ENCODE measurements around the gene FOXC2. TPM values are rescaled to one million over a fixed set of nuclear protein-coding genes. Genes with fewer than 3 reads are reported as not detected.

FOXC2 gene
- polyA plus RNA-seq, 1 of the 3 experiments (the other 2 are of a cell fraction) = 1.3 TPM

- Histone ChIP-seq H3K27me3 (ENCODE audit: insufficient read depth) (no peaks in the 10 kb centered on the region), H3F3A (replicated peaks; ENCODE audit: insufficient read depth) (peaks cover 40% of the 10 kb centered on the region), H3K9me2 (no peaks in the 10 kb centered on the region), H2AFZ (ENCODE audit: low read depth) (no peak overlapping the region), H3K79me2 (ENCODE audit: insufficient read depth) (peaks cover 96% of the 10 kb centered on the region), H3K9me3 (no peaks in the 10 kb centered on the region), H3K4me2 (peak overlapping the region; percentile 92), H3K9ac (peak overlapping the region; percentile 83), H3K4me3 (ENCODE audit: low read depth in 2 of 2, low read length in 1 of 2) (peak overlapping the region; percentile 49 to 73; a peak in 3 of 4 replicates), H4K20me1 (ENCODE audit: insufficient read depth) (no peaks in the 10 kb centered on the region), H3K36me3 (replicated peaks in 1 of 2; ENCODE audit: control insufficient read depth in 1 of 2, insufficient read depth in 2 of 2, low read length in 1 of 2) (peaks cover 0 to 5% of the 10 kb centered on the region in 2 experiments), H3K27ac (ENCODE audit: low read depth in 2 of 2, low read length in 1 of 2) (peak overlapping the region in 1 of 2 experiments; percentile 96; a peak in 2 of 4 replicates), H3K4me1 (ENCODE audit: control insufficient read depth in 1 of 2, insufficient read depth in 2 of 2, low read depth in 1 of 2, low read length in 1 of 2) (peaks cover 0 to 36% of the 10 kb centered on the region in 2 experiments; a peak in 2 of 4 replicates)
- no peak for DNase-seq
- POLR2A ChIA-PET = interaction anchor here (0.6 kb wide), 1 partner anchor 231 kb away, joined by 4 read pairs; no protein-coding TSS in a partner anchor
- WGBS (ENCODE audit: low lambda C conversion rate) = 41% methylated on average over 16 of the region's 17 CpGs
- no peak for TF ChIP-seq FOXM1 (IDR thresholded peaks at IDR 0.05; ENCODE audit: low read depth)
- no peak for TF ChIP-seq FOSL2 (IDR thresholded peaks at IDR 0.05; ENCODE audit: borderline replicate concordance, low read depth)
- TF ChIP-seq RCOR1 (IDR thresholded peaks at IDR 0.05; ENCODE audit: low read length) = no peak
- no peak for TF ChIP-seq TCF12 (IDR thresholded peaks at IDR 0.05)
- no peak for TF ChIP-seq REST (IDR thresholded peaks at IDR 0.05; ENCODE audit: low read depth, low read length)
- no peak for TF ChIP-seq JUND (IDR thresholded peaks at IDR 0.05)
- TF ChIP-seq TAF1 (IDR thresholded peaks at IDR 0.05; ENCODE audit: borderline replicate concordance, low read depth, low read length) = no peak
- TF ChIP-seq MXI1 (IDR thresholded peaks at IDR 0.05; ENCODE audit: low read depth, low read length) = no peak
- CTCF ChIA-PET = interaction anchor here (1.1 to 3.1 kb wide), 5 partner anchors 11 to 703 kb away, joined by 3 to 17 read pairs (median 5); no protein-coding TSS in a partner anchor
Measured at GRCh38 chr16:86575095-86575685, 8.6 kb downstream of the FOXC2 start.

GRCh38 chr16:86575754-86576557, 9.3 kb downstream of the FOXC2 start:
- Histone ChIP-seq H3K9ac (peak overlapping the region; percentile 83), H3K27ac (ENCODE audit: low read depth in 2 of 2, low read length in 1 of 2) (peak overlapping the region in 1 of 2 experiments; percentile 96; a peak in 2 of 4 replicates), H3K9me3 (no peaks in the 10 kb centered on the region), H3K36me3 (replicated peaks in 1 of 2; ENCODE audit: control insufficient read depth in 1 of 2, insufficient read depth in 2 of 2, low read length in 1 of 2) (peaks cover 0 to 3% of the 10 kb centered on the region in 2 experiments), H2AFZ (ENCODE audit: low read depth) (no peak overlapping the region), H3K9me2 (no peaks in the 10 kb centered on the region), H3K4me1 (ENCODE audit: control insufficient read depth in 1 of 2, insufficient read depth in 2 of 2, low read depth in 1 of 2, low read length in 1 of 2) (peaks cover 0 to 40% of the 10 kb centered on the region in 2 experiments; a peak in 2 of 4 replicates), H3K4me2 (peak overlapping the region; percentile 92), H3F3A (replicated peaks; ENCODE audit: insufficient read depth) (peaks cover 48% of the 10 kb centered on the region), H3K79me2 (ENCODE audit: insufficient read depth) (peaks cover 95% of the 10 kb centered on the region), H3K27me3 (ENCODE audit: insufficient read depth) (no peaks in the 10 kb centered on the region), H3K4me3 (ENCODE audit: low read depth in 2 of 2, low read length in 1 of 2) (peak overlapping the region; percentile 49 to 73), H4K20me1 (ENCODE audit: insufficient read depth) (no peaks in the 10 kb centered on the region)
- DNase-seq = peak; percentile 67
- ChIA-PET CTCF (interaction anchor here (1.1 to 1.6 kb wide), 4 partner anchors 185 to 703 kb away, joined by 3 to 6 read pairs (median 4); no protein-coding TSS in a partner anchor), POLR2A (interaction anchor here (0.6 kb wide), 1 partner anchor 231 kb away, joined by 4 read pairs; no protein-coding TSS in a partner anchor)
- WGBS (ENCODE audit: low lambda C conversion rate) = 17% methylated on average over 40 of the region's 54 CpGs
- TF ChIP-seq NFIC (IDR thresholded peaks at IDR 0.05; ENCODE audit: borderline replicate concordance) (no peak), MAX (IDR thresholded peaks at IDR 0.05; ENCODE audit: low read depth) (peak; percentile 69; the same call in 1 of the 2 replicates), SMC3 (IDR thresholded peaks at IDR 0.05; ENCODE audit: low read depth, low read length) (peak; percentile 64), CTCF (IDR thresholded peaks at IDR 0.05) (peak; percentile 80), RAD21 (IDR thresholded peaks at IDR 0.05; ENCODE audit: low read length) (peak; percentile 40; the same call in 1 of the 2 replicates), IRF3 (IDR thresholded peaks at IDR 0.05; ENCODE audit: low read depth, low read length) (no peak), ELF1 (IDR thresholded peaks at IDR 0.05) (peak; percentile 39; the same call in 1 of the 2 replicates), GATA2 (CRISPR knock-in tag; IDR thresholded peaks at IDR 0.05) (no peak), EZH2phosphoT487 (IDR thresholded peaks at IDR 0.05; ENCODE audit: borderline replicate concordance, low read depth) (no peak), RCOR1 (IDR thresholded peaks at IDR 0.05; ENCODE audit: low read length) (no peak)

Measured in SK-N-SH (cell line).